C4-2B (cell line): ENCODE measurements around the gene RNF103.

Source experiments
- CTCF ChIP-seq: fragments of 450-650 bp; conservative IDR thresholded peaks from 2 replicates; pipeline ENCODE4 v1.5.1; 2017; ENCODE audit warnings: mild to moderate bottlenecking
- ZFX ChIP-seq: fragments of 450-650 bp; IDR thresholded peaks from 2 replicates; pipeline ENCODE4 v1.6.1; 2017

GRCh38 chr2:86616502-86616901, 7.2 kb downstream of the RNF103 start:
- TF ChIP-seq CTCF (no peak), ZFX (no peak)
